WTC11 (cell line): ENCODE results near the gene SEC16B. TPM values are rescaled to one million over a fixed set of nuclear protein-coding genes. Genes with fewer than 3 reads are reported as not detected.

ENCODE experiments used
- ATAC-seq: fragments of 200-7000 bp; cut with Tn5 transposase; 2 replicates; pipeline ENCODE4 v1.10.0; 2021; ENCODE audit warnings: mild to moderate bottlenecking, moderate library complexity
- CTCF ChIA-PET: fragments of 300-600 bp; sonication (Branson Sonifier 250); formaldehyde crosslinking; loops from one replicate; lab custom pipeline; 2021; ENCODE audit warnings: antibody characterized with exemption; lab: Charles Lee
- POLR2A ChIA-PET: fragments of 350-600 bp; sonication (Branson Sonifier 250); formaldehyde crosslinking; loops from one replicate; lab custom pipeline; 2021; ENCODE audit warnings: antibody characterized with exemption; lab: Charles Lee
- DNase-seq: peaks from one replicate; pipeline ENCODE4 v3.0.0; 2021; ENCODE audit warnings: low spot score
- H3K27ac Mint-ChIP-seq: 2 replicates; pipeline ENCODE4 v1.8.0; 2021; ENCODE audit warnings: mixed read lengths
- H3K27me3 Mint-ChIP-seq: 2 replicates; pipeline ENCODE4 v1.8.0; 2021; ENCODE audit warnings: low read depth, mild to moderate bottlenecking, moderate library complexity, mixed read lengths
- H3K36me3 Mint-ChIP-seq: 2 replicates; pipeline ENCODE4 v1.8.0; 2021; ENCODE audit warnings: mixed read lengths
- H3K4me1 Mint-ChIP-seq: 2 replicates; pipeline ENCODE4 v1.8.0; 2022; ENCODE audit warnings: mixed read lengths
- H3K4me3 Mint-ChIP-seq: 2 replicates; pipeline ENCODE4 v1.8.0; 2021; ENCODE audit warnings: mild to moderate bottlenecking, moderate library complexity, mixed read lengths
- H3K9me3 Mint-ChIP-seq: 2 replicates; pipeline ENCODE4 v1.8.0; 2021; ENCODE audit warnings: mixed read lengths
- ATF1 ChIP-seq: sonication (generic); formaldehyde crosslinking; IDR thresholded peaks from 2 replicates; pipeline ENCODE4 v1.8.1; 2023; ENCODE audit warnings: mild to moderate bottlenecking, moderate library complexity, missing genetic modification reagents
- FOXJ3 ChIP-seq: sonication (generic); formaldehyde crosslinking; IDR thresholded peaks from 2 replicates; pipeline ENCODE4 v1.9.0; 2021; ENCODE audit warnings: missing genetic modification reagents, mild to moderate bottlenecking, borderline replicate concordance
- GTF2I ChIP-seq: fragments of 250-450 bp; sonication (Bioruptor Pico); conservative IDR thresholded peaks from 2 replicates; pipeline ENCODE4 v1.4.0; 2021; ENCODE audit warnings: mild to moderate bottlenecking
- HMGA2 ChIP-seq: fragments of 250-450 bp; sonication (Bioruptor Pico); IDR thresholded peaks from 2 replicates; pipeline ENCODE4 v1.4.0; 2021; ENCODE audit warnings: mild to moderate bottlenecking, moderate library complexity
- NFATC4 ChIP-seq: fragments of 250-450 bp; sonication (Bioruptor Pico); IDR thresholded peaks from 2 replicates; pipeline ENCODE4 v1.9.0; 2021; ENCODE audit warnings: mild to moderate bottlenecking
- NFYB ChIP-seq: sonication (generic); formaldehyde crosslinking; conservative IDR thresholded peaks from 2 replicates; pipeline ENCODE4 v1.8.0; 2022; ENCODE audit warnings: low read depth, missing genetic modification reagents
- NR2C2 ChIP-seq: sonication (generic); formaldehyde crosslinking; IDR thresholded peaks from 2 replicates; pipeline ENCODE4 v1.8.0; 2022; ENCODE audit warnings: mild to moderate bottlenecking, missing genetic modification reagents
- SMAD3 ChIP-seq: sonication (generic); formaldehyde crosslinking; IDR thresholded peaks from 2 replicates; pipeline ENCODE4 v1.8.0; 2022; ENCODE audit warnings: missing genetic modification reagents, mild to moderate bottlenecking, borderline replicate concordance
- SMAD4 ChIP-seq: sonication (generic); formaldehyde crosslinking; IDR thresholded peaks from 2 replicates; pipeline ENCODE4 v1.8.0; 2022; ENCODE audit warnings: mild to moderate bottlenecking, missing genetic modification reagents
- TEAD1 ChIP-seq: sonication (generic); formaldehyde crosslinking; IDR thresholded peaks from 2 replicates; pipeline ENCODE4 v1.8.0; 2022; ENCODE audit warnings: mild to moderate bottlenecking, missing genetic modification reagents
- ZBTB21 ChIP-seq: sonication (generic); formaldehyde crosslinking; IDR thresholded peaks from 2 replicates; pipeline ENCODE4 v1.8.1; 2023; ENCODE audit warnings: mild to moderate bottlenecking, missing genetic modification reagents, borderline replicate concordance
- ZNF219 ChIP-seq: sonication (generic); formaldehyde crosslinking; IDR thresholded peaks from 2 replicates; pipeline ENCODE4 v1.8.0; 2023; ENCODE audit warnings: missing genetic modification reagents, mild to moderate bottlenecking, borderline replicate concordance
- ZNF671 ChIP-seq: fragments of 250-450 bp; sonication (Bioruptor Pico); IDR thresholded peaks from 2 replicates; pipeline ENCODE4 v1.8.0; 2021; ENCODE audit warnings: mild to moderate bottlenecking
- total RNA-seq: library from RNA; stranded (reverse); gene quantifications from 3 replicates; pipeline ENCODE4 v1.2.3, GENCODE V29; 2021
- TF ChIP-seq, protein P1 (sequence below): sonication (generic); formaldehyde crosslinking; IDR thresholded peaks from 2 replicates; pipeline ENCODE4 v1.8.1; 2022; ENCODE audit warnings: low read depth, mild to moderate bottlenecking, moderate library complexity, missing genetic modification reagents, borderline replicate concordance
- TF ChIP-seq, protein P2 (sequence below): sonication (generic); formaldehyde crosslinking; conservative IDR thresholded peaks from 2 replicates; pipeline ENCODE4 v1.8.1; 2022; ENCODE audit warnings: mild to moderate bottlenecking, missing genetic modification reagents
- TF ChIP-seq, protein P3 (sequence below): fragments of 250-450 bp; sonication (Bioruptor Pico); IDR thresholded peaks from 2 replicates; pipeline ENCODE4 v1.9.0; 2021; ENCODE audit warnings: mild to moderate bottlenecking
- TF ChIP-seq, protein P4 (sequence below): sonication (generic); formaldehyde crosslinking; IDR thresholded peaks from 2 replicates; pipeline ENCODE4 v1.8.1; 2023; ENCODE audit warnings: mild to moderate bottlenecking, missing genetic modification reagents, moderate library complexity

SEC16B gene
- total RNA-seq, 1 experiment from 2014 or later = 0.90 TPM

DNA sequence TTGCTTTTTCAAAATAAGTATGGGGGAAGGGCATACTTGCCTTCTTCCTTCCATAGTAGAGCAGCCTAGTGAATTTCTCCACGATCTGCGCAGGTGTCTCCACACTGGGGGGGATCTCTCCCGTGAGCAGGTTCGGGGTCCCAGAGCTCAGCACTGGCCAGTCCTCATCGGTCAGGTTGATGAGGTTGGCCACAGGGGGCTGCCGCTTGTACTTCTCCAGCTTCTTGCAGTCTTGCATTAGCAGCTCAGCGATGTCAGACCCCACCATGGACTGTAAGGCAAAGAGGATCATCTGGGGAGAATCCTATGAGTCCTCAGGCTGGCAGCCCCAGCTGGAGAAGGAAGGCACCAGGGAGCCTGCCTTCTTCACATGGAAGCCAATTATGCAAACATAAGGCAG, 11.8 kb downstream of the SEC16B start:
- Mint-ChIP-seq H3K4me1 (peaks cover 16% of the 10 kb centered on the region), H3K4me3 (no peak overlapping the region), H3K27ac (no peak overlapping the region), H3K9me3 (no peaks in the 10 kb centered on the region), H3K36me3 (no peaks in the 10 kb centered on the region), H3K27me3 (no peaks in the 10 kb centered on the region)
- no peak for TF ChIP-seq GTF2I
- TF ChIP-seq NFYB (CRISPR knock-in tag) = no peak
- TF ChIP-seq ZBTB21 (CRISPR knock-in tag) = no peak
- TF ChIP-seq FOXJ3 (CRISPR knock-in tag) = no peak
- no peak for TF ChIP-seq ATF1 (CRISPR knock-in tag)
- DNase-seq = no peak
- ChIA-PET POLR2A (no interaction called here), CTCF (interaction anchor here (1.5 kb wide), 1 partner anchor 12 kb away, joined by 5 read pairs; no protein-coding TSS in a partner anchor)
- ATAC-seq = no peak

DNA sequence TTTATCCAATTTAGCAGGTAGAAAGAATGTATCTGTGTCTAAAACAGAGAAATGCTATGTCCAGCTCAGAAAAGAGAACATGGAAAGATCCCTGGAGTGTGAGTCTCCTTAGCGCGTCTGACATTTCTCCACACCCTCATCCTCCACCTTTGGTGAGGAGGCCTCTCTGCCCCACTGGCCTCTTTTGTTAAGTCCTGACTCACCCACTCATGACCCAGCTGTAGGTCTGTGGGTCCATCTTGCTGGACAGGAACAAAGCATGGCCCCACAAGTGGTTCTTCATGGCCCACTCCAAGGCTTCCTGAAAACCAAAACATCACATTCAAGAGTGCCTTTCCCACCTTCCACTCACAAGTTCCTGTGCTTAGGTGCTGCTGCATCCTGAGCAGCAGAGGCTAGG, 15.8 kb downstream of the SEC16B start:
- Mint-ChIP-seq H3K4me3 (no peak overlapping the region), H3K36me3 (no peaks in the 10 kb centered on the region), H3K4me1 (no peaks in the 10 kb centered on the region; the same call in 1 of the 2 replicates), H3K9me3 (no peaks in the 10 kb centered on the region), H3K27ac (no peak overlapping the region), H3K27me3 (no peaks in the 10 kb centered on the region)
- ChIA-PET CTCF (no interaction called here), POLR2A (no interaction called here)
- no peak for DNase-seq
- no peak for ATAC-seq
- TF ChIP-seq ATF1 (CRISPR knock-in tag) (no peak), HMGA2 (CRISPR knock-in tag) (no peak), NFATC4 (CRISPR knock-in tag) (no peak)
- TF ChIP-seq, protein P1, sequence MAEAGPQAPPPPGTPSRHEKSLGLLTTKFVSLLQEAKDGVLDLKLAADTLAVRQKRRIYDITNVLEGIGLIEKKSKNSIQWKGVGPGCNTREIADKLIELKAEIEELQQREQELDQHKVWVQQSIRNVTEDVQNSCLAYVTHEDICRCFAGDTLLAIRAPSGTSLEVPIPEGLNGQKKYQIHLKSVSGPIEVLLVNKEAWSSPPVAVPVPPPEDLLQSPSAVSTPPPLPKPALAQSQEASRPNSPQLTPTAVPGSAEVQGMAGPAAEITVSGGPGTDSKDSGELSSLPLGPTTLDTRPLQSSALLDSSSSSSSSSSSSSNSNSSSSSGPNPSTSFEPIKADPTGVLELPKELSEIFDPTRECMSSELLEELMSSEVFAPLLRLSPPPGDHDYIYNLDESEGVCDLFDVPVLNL (CRISPR knock-in tag) = no peak
- TF ChIP-seq, protein P2, sequence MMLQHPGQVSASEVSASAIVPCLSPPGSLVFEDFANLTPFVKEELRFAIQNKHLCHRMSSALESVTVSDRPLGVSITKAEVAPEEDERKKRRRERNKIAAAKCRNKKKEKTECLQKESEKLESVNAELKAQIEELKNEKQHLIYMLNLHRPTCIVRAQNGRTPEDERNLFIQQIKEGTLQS (CRISPR knock-in tag) = no peak

GRCh38 chr1:177953549-177953948, 16.3 kb downstream of the SEC16B start:
- ChIA-PET POLR2A (no interaction called here), CTCF (no interaction called here)
- peaks cover 4% of the 10 kb centered on the region; the same call in 1 of the 2 replicates for H3K4me1 Mint-ChIP-seq
- H3K9me3 Mint-ChIP-seq = no peaks in the 10 kb centered on the region
- H3K27ac Mint-ChIP-seq = no peak overlapping the region
- DNase-seq (no peak), ATAC-seq (no peak)
- H3K36me3 Mint-ChIP-seq = no peaks in the 10 kb centered on the region
- no peak overlapping the region for H3K4me3 Mint-ChIP-seq
- no peak for TF ChIP-seq GTF2I
- TF ChIP-seq ZNF219 (CRISPR knock-in tag) = no peak
- TF ChIP-seq TEAD1 (CRISPR knock-in tag) = no peak
- H3K27me3 Mint-ChIP-seq = no peaks in the 10 kb centered on the region

- CTCF ChIA-PET = interaction anchor here (0.6 kb wide), 1 partner anchor 349 kb away, joined by 4 read pairs; no protein-coding TSS in a partner anchor
- no peak for ATAC-seq
These were observed 17.2 kb downstream of the SEC16B start for GRCh38 chr1:177952691-177953090.

GRCh38 chr1:177952249-177952648, 17.6 kb downstream of the SEC16B start:
- DNase-seq = no peak
- H3K4me3 Mint-ChIP-seq = no peak overlapping the region
- no peak for ATAC-seq

More at GRCh38 chr1:177952691-177953090, 17.2 kb downstream of the SEC16B start:
- no peak overlapping the region for H3K27ac Mint-ChIP-seq
- no peaks in the 10 kb centered on the region for H3K27me3 Mint-ChIP-seq
- no peak for TF ChIP-seq ZNF671 (CRISPR knock-in tag)
- no peaks in the 10 kb centered on the region for H3K36me3 Mint-ChIP-seq
- no peaks in the 10 kb centered on the region for H3K9me3 Mint-ChIP-seq
- no peak overlapping the region for H3K4me3 Mint-ChIP-seq
- POLR2A ChIA-PET = no interaction called here
- no peak for DNase-seq
- peaks cover 11% of the 10 kb centered on the region for H3K4me1 Mint-ChIP-seq

DNA sequence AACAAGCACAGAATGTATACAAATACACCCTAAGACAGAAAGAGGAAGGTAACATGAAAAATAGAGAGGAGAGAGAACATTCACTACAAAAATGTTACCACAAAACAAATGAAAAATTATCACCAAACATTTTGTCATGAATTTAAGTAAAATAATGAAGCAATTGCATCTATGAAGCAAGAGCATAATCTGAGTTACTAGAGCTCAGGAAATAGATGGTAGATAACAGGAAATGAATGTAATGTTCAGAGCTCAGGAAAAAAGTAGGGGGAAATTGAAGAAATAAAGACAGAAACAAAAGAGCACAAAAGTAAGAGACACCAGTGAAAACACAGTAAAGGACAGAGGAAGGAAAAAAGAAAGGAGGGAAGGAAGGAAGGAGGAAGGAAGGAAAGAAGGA, 19.4 kb downstream of the SEC16B start:
- CTCF ChIA-PET = no interaction called here
- no peaks in the 10 kb centered on the region for H3K36me3 Mint-ChIP-seq
- H3K27me3 Mint-ChIP-seq = no peaks in the 10 kb centered on the region
- H3K4me1 Mint-ChIP-seq = peaks cover 20% of the 10 kb centered on the region
- no peak overlapping the region for H3K4me3 Mint-ChIP-seq
- H3K27ac Mint-ChIP-seq = no peak overlapping the region
- no peak for DNase-seq
- H3K9me3 Mint-ChIP-seq = no peaks in the 10 kb centered on the region
- no peak for ATAC-seq
- POLR2A ChIA-PET = interaction anchor here (0.7 kb wide), 1 partner anchor 331 kb away, joined by 3 read pairs; no protein-coding TSS in a partner anchor
- TF ChIP-seq, protein P3, sequence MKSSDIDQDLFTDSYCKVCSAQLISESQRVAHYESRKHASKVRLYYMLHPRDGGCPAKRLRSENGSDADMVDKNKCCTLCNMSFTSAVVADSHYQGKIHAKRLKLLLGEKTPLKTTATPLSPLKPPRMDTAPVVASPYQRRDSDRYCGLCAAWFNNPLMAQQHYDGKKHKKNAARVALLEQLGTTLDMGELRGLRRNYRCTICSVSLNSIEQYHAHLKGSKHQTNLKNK (CRISPR knock-in tag) = no peak
- no peak for TF ChIP-seq ZNF671 (CRISPR knock-in tag)
- TF ChIP-seq SMAD4 = no peak
- TF ChIP-seq NR2C2 (CRISPR knock-in tag) = no peak
- TF ChIP-seq, protein P4, sequence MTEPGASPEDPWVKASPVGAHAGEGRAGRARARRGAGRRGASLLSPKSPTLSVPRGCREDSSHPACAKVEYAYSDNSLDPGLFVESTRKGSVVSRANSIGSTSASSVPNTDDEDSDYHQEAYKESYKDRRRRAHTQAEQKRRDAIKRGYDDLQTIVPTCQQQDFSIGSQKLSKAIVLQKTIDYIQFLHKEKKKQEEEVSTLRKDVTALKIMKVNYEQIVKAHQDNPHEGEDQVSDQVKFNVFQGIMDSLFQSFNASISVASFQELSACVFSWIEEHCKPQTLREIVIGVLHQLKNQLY (CRISPR knock-in tag) = no peak
- TF ChIP-seq, all 79 proteins: peak for 0

More at GRCh38 chr1:177952249-177952648, 17.6 kb downstream of the SEC16B start:
- Mint-ChIP-seq H3K4me1 (peaks cover 11% of the 10 kb centered on the region), H3K36me3 (no peaks in the 10 kb centered on the region), H3K9me3 (no peaks in the 10 kb centered on the region), H3K27ac (no peak overlapping the region), H3K27me3 (no peaks in the 10 kb centered on the region)
- POLR2A ChIA-PET = no interaction called here
- TF ChIP-seq SMAD3 (CRISPR knock-in tag) = no peak
- CTCF ChIA-PET = interaction anchor here (0.6 kb wide), 1 partner anchor 349 kb away, joined by 4 read pairs; no protein-coding TSS in a partner anchor
